Gastroesophageal sphincter (tissue), 4 donors: Measurements from ENCODE around the gene GATA6. TPM values are rescaled to one million over a fixed set of nuclear protein-coding genes. Genes with fewer than 3 reads are reported as not detected.

ENCODE experiments used
- ATAC-seq: fragments of 150-250 bp; one replicate; pipeline ENCODE4 v1.9.1; 2016; ENCODE audit warnings: mild to moderate bottlenecking, moderate library complexity
- H3K27ac ChIP-seq, 4 donors: fragments of 200-600 bp; sonication (generic) in 3 of 4; 1 replicate in 3 of 4; 2 replicates in 1 of 4; pipeline ENCODE4 v1.5.1; 2016 to 2019
- H3K27me3 ChIP-seq: fragments of 200-600 bp; sonication (generic); one replicate; pipeline ENCODE4 v1.5.1; 2019
- H3K36me3 ChIP-seq, 2 donors: fragments of 200-600 bp; sonication (generic); one replicate each; pipeline ENCODE4 v1.5.1; 2019; ENCODE audit warnings: control low read depth in 1 of 2
- H3K4me1 ChIP-seq, 3 donors: fragments of 200-600 bp; sonication (generic); 1 replicate in 2 of 3; 2 replicates in 1 of 3; pipeline ENCODE4 v1.5.1; 2016 to 2019; ENCODE audit warnings: control low read depth in 2 of 3
- H3K4me3 ChIP-seq, 2 donors: fragments of 200-600 bp; sonication (generic); one replicate each; pipeline ENCODE4 v1.5.1; 2019; ENCODE audit warnings: mild to moderate bottlenecking in 1 of 2, moderate library complexity in 1 of 2
- H3K9me3 ChIP-seq, 3 donors: fragments of 200-600 bp; sonication (generic); one replicate each; pipeline ENCODE4 v1.5.1; 2017 to 2019; ENCODE audit warnings: control low read depth in 2 of 3
- CTCF ChIP-seq, 4 experiments: fragments of 200-600 bp in 2 of 4; fragments of 450-650 bp in 2 of 4; sonication (generic) in 1 of 4; IDR thresholded peaks; one replicate each; pipeline ENCODE4 v1.5.1; 2017 to 2019; ENCODE audit warnings: antibody characterized with exemption in 4 of 4, mild to moderate bottlenecking in 2 of 4, moderate library complexity in 2 of 4
- EP300 ChIP-seq: sonication (generic); formaldehyde crosslinking; IDR thresholded peaks from one replicate; pipeline ENCODE4 v1.6.1; 2017; ENCODE audit warnings: antibody characterized with exemption, mild to moderate bottlenecking
- POLR2A ChIP-seq, 2 donors: fragments of 450-650 bp; IDR thresholded peaks; one replicate each; pipeline ENCODE4 v1.6.1; 2017; ENCODE audit warnings: antibody characterized with exemption in 2 of 2, mild to moderate bottlenecking in 2 of 2, moderate library complexity in 1 of 2
- POLR2AphosphoS5 ChIP-seq: sonication (generic); formaldehyde crosslinking; IDR thresholded peaks from one replicate; pipeline ENCODE4 v1.6.1; 2017; ENCODE audit warnings: antibody characterized with exemption
- WGBS, 2 donors: methylation state at CpG; one replicate each; pipeline ENCODE4 v1.1.5; 2018; ENCODE audit warnings: low coverage in 1 of 2; 5-methylcytosine and 5-hydroxymethylcytosine counted together
- total RNA-seq, 4 donors: library from RNA; depleted of rRNA; stranded (reverse); fragments of >200 nt; gene quantifications; one replicate each; pipeline ENCODE4 v1.1.0, GENCODE V29; 2016

GATA6 gene
- total RNA-seq, 4 donors from 2014 or later = 7.5 to 12.4 (median 9.5) TPM

GRCh38 chr18:22223254-22223964, 54.0 kb downstream of the GATA6 start:
- Histone ChIP-seq H3K27me3 (no peaks in the 10 kb centered on the region), H3K36me3 (no peaks in the 10 kb centered on the region), H3K9me3 (no peaks in the 10 kb centered on the region), H3K4me1 (no peaks in the 10 kb centered on the region), H3K27ac (no peak overlapping the region), H3K4me3 (no peak overlapping the region)
- TF ChIP-seq EP300 (no peak), CTCF (IDR thresholded peaks at IDR 0.05) (no peak), POLR2AphosphoS5 (no peak), POLR2A (IDR thresholded peaks at IDR 0.05) (no peak)
- peak; percentile 90 for ATAC-seq
- WGBS, 2 donors = 41 to 49% methylated on average over 9 to 13 of the region's 13 CpGs

GRCh38 chr18:22223965-22224322, 54.6 kb downstream of the GATA6 start:
- Histone ChIP-seq H3K27me3 (no peaks in the 10 kb centered on the region), H3K4me1 (no peaks in the 10 kb centered on the region), H3K4me3 (no peak overlapping the region), H3K27ac (no peak overlapping the region), H3K36me3 (no peaks in the 10 kb centered on the region), H3K9me3 (no peaks in the 10 kb centered on the region)
- 75 to 86% methylated on average over 1 of the region's 1 CpG for WGBS, 2 donors
- TF ChIP-seq CTCF (IDR thresholded peaks at IDR 0.05) = no peak
- no peak for TF ChIP-seq POLR2A (IDR thresholded peaks at IDR 0.05)
- no peak for TF ChIP-seq EP300
- TF ChIP-seq POLR2AphosphoS5 = no peak
- ATAC-seq = no peak

- Histone ChIP-seq H3K4me3 (no peak overlapping the region), H3K9me3 (no peaks in the 10 kb centered on the region), H3K36me3 (no peaks in the 10 kb centered on the region), H3K27me3 (peaks cover 3% of the 10 kb centered on the region), H3K27ac (no peak overlapping the region), H3K4me1 (no peaks in the 10 kb centered on the region)
- WGBS, 2 donors = 88% methylated on average over 1 of the region's 1 CpG; no CpG with 5 or more reads in 1 of the 2 donors
- no peak for ATAC-seq
- TF ChIP-seq CTCF (IDR thresholded peaks at IDR 0.05) (no peak), POLR2A (IDR thresholded peaks at IDR 0.05) (no peak), EP300 (no peak), POLR2AphosphoS5 (no peak)
Measured at GRCh38 chr18:22224339-22224738, 55.0 kb downstream of the GATA6 start.

- Histone ChIP-seq H3K4me3 (no peak overlapping the region), H3K4me1 (no peaks in the 10 kb centered on the region)
Measured at GRCh38 chr18:22226801-22227200, 57.4 kb downstream of the GATA6 start.

More at GRCh38 chr18:22226801-22227200, 57.4 kb downstream of the GATA6 start:
- Histone ChIP-seq H3K27me3 (peaks cover 7% of the 10 kb centered on the region), H3K9me3 (no peaks in the 10 kb centered on the region), H3K36me3 (no peaks in the 10 kb centered on the region), H3K27ac (no peak overlapping the region)
- ATAC-seq = no peak
- TF ChIP-seq POLR2AphosphoS5 (no peak), EP300 (no peak), POLR2A (IDR thresholded peaks at IDR 0.05) (no peak), CTCF (IDR thresholded peaks at IDR 0.05) (no peak)
- WGBS, 2 donors = 60 to 89% methylated on average over 3 to 4 of the region's 4 CpGs
